Measurements from ENCODE around the gene WDR6. TPM values are rescaled to one million over a fixed set of nuclear protein-coding genes. Genes with fewer than 3 reads are reported as not detected.

Gene WDR6
- total and polyA plus RNA-seq, 2 experiments from 2014 or later: 76.5 to 156 TPM

- H3K4me1 Mint-ChIP-seq: peaks cover 19% of the 10 kb centered on the region
- Histone ChIP-seq H3K79me2 (replicated peaks; ENCODE audit: insufficient read depth) (peaks cover 18% of the 10 kb centered on the region), H2AFZ (peak within 1 kb of the TSS; percentile 97), H3K27ac (ENCODE audit: low read depth) (peak within 1 kb of the TSS; percentile 86), H3F3A (replicated peaks; ENCODE audit: low read depth) (0 out of 2 replicates have a peak, but pooled peaks cover 3% of the 10 kb centered on the region), H3K4me1 (ENCODE audit: insufficient read depth) (peaks cover 14% of the 10 kb centered on the region; the same call in 1 of the 2 replicates), H3K27me3 (ENCODE audit: insufficient read depth) (no peaks in the 10 kb centered on the region), H3K9me2 (ENCODE audit: insufficient read depth) (no peaks in the 10 kb centered on the region), H3K4me3 (peak within 1 kb of the TSS; percentile 91), H4K20me1 (replicated peaks; ENCODE audit: insufficient read depth) (peaks cover 9% of the 10 kb centered on the region), H3K36me3 (ENCODE audit: insufficient read depth) (no peaks in the 10 kb centered on the region; the same call in 1 of the 2 replicates), H3K4me2 (peak within 1 kb of the TSS; percentile 97)
- peak within 1 kb of the TSS; percentile 96 for H3K27ac Mint-ChIP-seq
- ATAC-seq (peak; percentile 81), DNase-seq (ENCODE audit: low spot score) (peak; percentile 92)
- no peak for TF ChIP-seq ZNF331 (CRISPR knock-in tag; IDR thresholded peaks at IDR 0.05; ENCODE audit: low read depth)
- TF ChIP-seq POLR2AphosphoS5 (IDR thresholded peaks at IDR 0.05; ENCODE audit: low read depth): peak; percentile 82
- TF ChIP-seq CREB1 (CRISPR knock-in tag; IDR thresholded peaks at IDR 0.05; ENCODE audit: low read depth): peak; percentile 81; the same call in 1 of the 2 replicates
- TF ChIP-seq, protein P1, sequence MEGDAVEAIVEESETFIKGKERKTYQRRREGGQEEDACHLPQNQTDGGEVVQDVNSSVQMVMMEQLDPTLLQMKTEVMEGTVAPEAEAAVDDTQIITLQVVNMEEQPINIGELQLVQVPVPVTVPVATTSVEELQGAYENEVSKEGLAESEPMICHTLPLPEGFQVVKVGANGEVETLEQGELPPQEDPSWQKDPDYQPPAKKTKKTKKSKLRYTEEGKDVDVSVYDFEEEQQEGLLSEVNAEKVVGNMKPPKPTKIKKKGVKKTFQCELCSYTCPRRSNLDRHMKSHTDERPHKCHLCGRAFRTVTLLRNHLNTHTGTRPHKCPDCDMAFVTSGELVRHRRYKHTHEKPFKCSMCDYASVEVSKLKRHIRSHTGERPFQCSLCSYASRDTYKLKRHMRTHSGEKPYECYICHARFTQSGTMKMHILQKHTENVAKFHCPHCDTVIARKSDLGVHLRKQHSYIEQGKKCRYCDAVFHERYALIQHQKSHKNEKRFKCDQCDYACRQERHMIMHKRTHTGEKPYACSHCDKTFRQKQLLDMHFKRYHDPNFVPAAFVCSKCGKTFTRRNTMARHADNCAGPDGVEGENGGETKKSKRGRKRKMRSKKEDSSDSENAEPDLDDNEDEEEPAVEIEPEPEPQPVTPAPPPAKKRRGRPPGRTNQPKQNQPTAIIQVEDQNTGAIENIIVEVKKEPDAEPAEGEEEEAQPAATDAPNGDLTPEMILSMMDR (conservative IDR thresholded peaks at IDR 0.05; ENCODE audit: low read depth in 2 of 2): peak; percentile 32 to 49
- peak within 1 kb of the TSS; percentile 93 for H3K4me3 Mint-ChIP-seq
- peaks cover 25% of the 10 kb centered on the region for H3K27me3 Mint-ChIP-seq (ENCODE audit: insufficient read depth, low read depth, poor library complexity)
- H3K9me3 Mint-ChIP-seq: no peaks in the 10 kb centered on the region
- H3K36me3 Mint-ChIP-seq (ENCODE audit: low read depth): peaks cover 37% of the 10 kb centered on the region
Measured at GRCh38 chr3:48989796-48990635, 17.2 kb upstream of the WDR6 start, which contains the start of gene P4HTM. TSS of gene P4HTM (plus strand) at chr3:48990241. CDS start at chr3:48990257, 16 bp downstream.

DNA sequence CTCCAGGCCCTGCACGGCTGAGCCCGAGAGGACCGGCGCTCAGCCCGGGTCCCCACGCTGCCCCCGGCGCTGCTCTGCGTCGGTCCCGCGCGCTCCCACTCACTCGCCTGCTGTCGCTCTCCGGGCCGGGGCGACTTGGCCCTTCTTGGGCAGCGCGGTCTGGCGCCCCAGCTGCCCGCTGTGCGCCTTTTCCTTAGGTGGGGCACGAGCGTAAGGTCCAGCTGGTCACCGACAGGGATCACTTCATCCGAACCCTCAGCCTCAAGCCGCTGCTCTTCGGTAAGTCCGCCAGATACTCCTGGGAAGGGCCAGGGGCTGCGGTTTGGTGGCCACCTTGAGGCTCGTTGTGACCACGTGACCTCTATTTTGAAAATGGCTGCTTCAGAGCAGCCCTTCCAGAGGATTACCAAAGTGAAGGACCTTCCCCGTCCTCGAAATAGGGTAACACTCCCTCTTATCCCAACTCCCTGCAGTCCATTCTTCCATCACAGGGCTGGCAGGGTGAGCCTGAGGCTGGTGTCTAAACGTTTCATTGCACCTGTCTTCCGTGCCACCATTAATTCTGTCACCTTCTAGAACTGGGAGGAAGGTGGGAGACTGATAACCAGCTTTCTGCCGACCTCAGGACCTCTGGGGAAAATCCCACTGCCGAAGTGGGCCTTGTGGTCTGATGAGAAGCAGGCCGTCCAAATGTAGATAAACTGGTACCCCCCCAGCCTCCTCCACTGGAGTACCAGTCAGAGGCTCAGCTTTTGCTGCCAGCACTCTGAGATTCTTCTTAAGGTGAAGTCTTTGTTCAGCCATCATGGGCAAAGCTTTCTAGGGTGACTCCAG, 16.3 kb upstream of the WDR6 start:
- peak; percentile 70 for DNase-seq (ENCODE audit: low spot score)
- peak overlapping the region; percentile 92 for H3K27ac Mint-ChIP-seq

More for the DNA sequence above, 16.3 kb upstream of the WDR6 start:
- peak; percentile 53 for TF ChIP-seq POLR2AphosphoS5 (IDR thresholded peaks at IDR 0.05; ENCODE audit: low read depth)
- TF ChIP-seq, protein P2, sequence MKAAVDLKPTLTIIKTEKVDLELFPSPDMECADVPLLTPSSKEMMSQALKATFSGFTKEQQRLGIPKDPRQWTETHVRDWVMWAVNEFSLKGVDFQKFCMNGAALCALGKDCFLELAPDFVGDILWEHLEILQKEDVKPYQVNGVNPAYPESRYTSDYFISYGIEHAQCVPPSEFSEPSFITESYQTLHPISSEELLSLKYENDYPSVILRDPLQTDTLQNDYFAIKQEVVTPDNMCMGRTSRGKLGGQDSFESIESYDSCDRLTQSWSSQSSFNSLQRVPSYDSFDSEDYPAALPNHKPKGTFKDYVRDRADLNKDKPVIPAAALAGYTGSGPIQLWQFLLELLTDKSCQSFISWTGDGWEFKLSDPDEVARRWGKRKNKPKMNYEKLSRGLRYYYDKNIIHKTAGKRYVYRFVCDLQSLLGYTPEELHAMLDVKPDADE (IDR thresholded peaks at IDR 0.05): no peak
- peaks cover 19% of the 10 kb centered on the region for H3K4me1 Mint-ChIP-seq
- Histone ChIP-seq H3K9me2 (ENCODE audit: insufficient read depth) (no peaks in the 10 kb centered on the region), H3K27me3 (ENCODE audit: insufficient read depth) (no peaks in the 10 kb centered on the region), H3K27ac (ENCODE audit: low read depth) (peak overlapping the region; percentile 52; the same call in 1 of the 2 replicates), H4K20me1 (replicated peaks; ENCODE audit: insufficient read depth) (peaks cover 6% of the 10 kb centered on the region), H3K4me2 (peak overlapping the region; percentile 97), H3K4me3 (peak overlapping the region; percentile 91), H3K36me3 (ENCODE audit: insufficient read depth) (no peaks in the 10 kb centered on the region), H3K4me1 (ENCODE audit: insufficient read depth) (peaks cover 14% of the 10 kb centered on the region; the same call in 1 of the 2 replicates), H2AFZ (peak overlapping the region; percentile 97), H3K79me2 (replicated peaks; ENCODE audit: insufficient read depth) (peaks cover 18% of the 10 kb centered on the region), H3F3A (replicated peaks; ENCODE audit: low read depth) (no peaks in the 10 kb centered on the region)
- peak overlapping the region; percentile 91 for H3K4me3 Mint-ChIP-seq
- H3K27me3 Mint-ChIP-seq (ENCODE audit: insufficient read depth, low read depth, poor library complexity): peaks cover 23% of the 10 kb centered on the region
- peak; percentile 33 for ATAC-seq
- H3K9me3 Mint-ChIP-seq: no peaks in the 10 kb centered on the region
- H3K36me3 Mint-ChIP-seq (ENCODE audit: low read depth): peaks cover 33% of the 10 kb centered on the region
